GM19328 (cell line): ENCODE measurements around the gene SVOP.
"Not testable (repeated sequence)": the region's sequence is repeated elsewhere in the genome, so short reads cannot be mapped to it uniquely, and the experiment has no call there.

ENCODE experiments used
- ATAC-seq: cut with Tn5 transposase; IDR thresholded peaks from one replicate; pipeline ENCODE4 v1.9.1; 2021; ENCODE audit warnings: mild to moderate bottlenecking, moderate library complexity; ENCODE audit not compliant: unreplicated experiment

SVOP gene

GRCh38 chr12:108896336-108896735 lies 124.5 kb downstream of the SVOP start:
- ATAC-seq: no peak

- no peak for ATAC-seq
These were observed 125.6 kb downstream of the SVOP start for GRCh38 chr12:108895220-108895802.

- ATAC-seq: no peak
These were observed 130.7 kb downstream of the SVOP start for GRCh38 chr12:108890208-108890607.

GRCh38 chr12:108888031-108888430 lies 132.8 kb downstream of the SVOP start:
- no peak for ATAC-seq

GRCh38 chr12:108886873-108887629 lies 133.8 kb downstream of the SVOP start:
- no peak for ATAC-seq

- no peak for ATAC-seq
These were observed 136.5 kb downstream of the SVOP start for GRCh38 chr12:108884116-108885012.

- ATAC-seq: no peak
These were observed 138.9 kb downstream of the SVOP start for GRCh38 chr12:108881953-108882352.

GRCh38 chr12:108879615-108880254 lies 141.1 kb downstream of the SVOP start, which contains the start of gene DAO:
TSS of gene DAO (plus strand) at chr12:108880092. CDS start at chr12:108885007, 4,915 bp downstream.
- ATAC-seq: no peak

GRCh38 chr12:108876550-108876949 lies 144.3 kb downstream of the SVOP start:
- ATAC-seq: no peak

- ATAC-seq: no peak
These were observed 145.0 kb downstream of the SVOP start for GRCh38 chr12:108875682-108876361.

- ATAC-seq: no peak
These were observed 145.6 kb downstream of the SVOP start for GRCh38 chr12:108875280-108875679.

GRCh38 chr12:108868781-108869180 lies 152.1 kb downstream of the SVOP start:
- no peak for ATAC-seq

GRCh38 chr12:108866083-108866482 lies 154.8 kb downstream of the SVOP start:
- not testable (repeated sequence) for ATAC-seq

- ATAC-seq: no peak
These were observed 155.7 kb downstream of the SVOP start for GRCh38 chr12:108865169-108865568.

GRCh38 chr12:108862588-108862959 lies 158.3 kb downstream of the SVOP start:
- ATAC-seq: no peak

- no peak for ATAC-seq
These were observed 158.8 kb downstream of the SVOP start for GRCh38 chr12:108861878-108862587.

- ATAC-seq: no peak
These were observed 160.4 kb downstream of the SVOP start for GRCh38 chr12:108860443-108860842.

- no peak for ATAC-seq
These were observed 161.0 kb downstream of the SVOP start for GRCh38 chr12:108859923-108860291.

GRCh38 chr12:108859141-108859922 lies 161.5 kb downstream of the SVOP start:
- ATAC-seq: not testable (repeated sequence)
